PC-9 (cell line): ENCODE measurements around the gene PSMA6.

Experiments
- EZH2 ChIP-seq: fragments of 200-600 bp; sonication (generic); IDR thresholded peaks from 2 replicates; pipeline ENCODE4 v1.8.0; 2017; ENCODE audit warnings: antibody characterized with exemption, low read depth
- TF ChIP-seq, protein P1 (sequence below): fragments of 200-600 bp; sonication (generic); conservative IDR thresholded peaks from 2 replicates; pipeline ENCODE4 v1.6.1; 2017; ENCODE audit warnings: mixed run types, antibody characterized with exemption, mild to moderate bottlenecking, moderate library complexity

DNA sequence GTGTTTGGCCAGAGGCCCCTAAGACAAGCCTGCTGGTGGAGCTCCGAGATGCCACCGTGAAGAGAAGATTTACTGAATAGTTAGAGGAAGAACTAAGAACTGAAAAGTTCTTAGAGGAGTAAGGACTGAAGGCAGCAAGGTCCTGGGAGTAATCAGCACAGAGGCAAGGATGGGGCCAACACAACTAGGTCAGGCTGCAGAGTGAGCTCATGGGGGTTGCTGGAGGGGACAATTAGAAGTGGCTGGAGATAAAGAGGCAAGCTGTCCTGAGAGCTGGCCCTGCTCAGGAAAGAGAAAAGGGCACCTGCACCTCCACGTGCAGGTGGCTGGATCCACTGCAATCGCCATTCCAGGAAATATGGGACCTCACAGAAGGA is 59.7 kb downstream of the PSMA6 start:
- TF ChIP-seq, protein P1, sequence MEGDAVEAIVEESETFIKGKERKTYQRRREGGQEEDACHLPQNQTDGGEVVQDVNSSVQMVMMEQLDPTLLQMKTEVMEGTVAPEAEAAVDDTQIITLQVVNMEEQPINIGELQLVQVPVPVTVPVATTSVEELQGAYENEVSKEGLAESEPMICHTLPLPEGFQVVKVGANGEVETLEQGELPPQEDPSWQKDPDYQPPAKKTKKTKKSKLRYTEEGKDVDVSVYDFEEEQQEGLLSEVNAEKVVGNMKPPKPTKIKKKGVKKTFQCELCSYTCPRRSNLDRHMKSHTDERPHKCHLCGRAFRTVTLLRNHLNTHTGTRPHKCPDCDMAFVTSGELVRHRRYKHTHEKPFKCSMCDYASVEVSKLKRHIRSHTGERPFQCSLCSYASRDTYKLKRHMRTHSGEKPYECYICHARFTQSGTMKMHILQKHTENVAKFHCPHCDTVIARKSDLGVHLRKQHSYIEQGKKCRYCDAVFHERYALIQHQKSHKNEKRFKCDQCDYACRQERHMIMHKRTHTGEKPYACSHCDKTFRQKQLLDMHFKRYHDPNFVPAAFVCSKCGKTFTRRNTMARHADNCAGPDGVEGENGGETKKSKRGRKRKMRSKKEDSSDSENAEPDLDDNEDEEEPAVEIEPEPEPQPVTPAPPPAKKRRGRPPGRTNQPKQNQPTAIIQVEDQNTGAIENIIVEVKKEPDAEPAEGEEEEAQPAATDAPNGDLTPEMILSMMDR = no peak
- no peak for TF ChIP-seq EZH2
